Lung (tissue), 12 donors: Measurements from ENCODE around the gene VAMP3. TPM values are rescaled to one million over a fixed set of nuclear protein-coding genes. Genes with fewer than 3 reads are reported as not detected.

Source experiments
- ATAC-seq: fragments of 200-7000 bp; cut with Tn5 transposase; one replicate; pipeline ENCODE4 v1.9.1; 2020; ENCODE audit warnings: moderate number of reproducible peaks; ENCODE audit not compliant: insufficient read depth, low FRiP score
- DNase-seq, 3 donors: peaks; one replicate each; pipeline ENCODE4 v3.0.0-alpha.2; 2013 to 2017
- H3K27ac ChIP-seq, 2 donors: one replicate each; pipeline ENCODE4 v1.5.1; 2013; ENCODE audit warnings: mild to moderate bottlenecking in 2 of 2, moderate library complexity in 2 of 2, control low read depth in 1 of 2, inconsistent platforms in 1 of 2, low read depth in 1 of 2, low read length in 1 of 2
- H3K27me3 ChIP-seq, 3 donors: one replicate each; pipeline ENCODE4 v1.5.1; 2013; ENCODE audit warnings: low read length in 2 of 3; ENCODE audit not compliant: control insufficient read depth in 3 of 3, insufficient read depth in 3 of 3
- H3K36me3 ChIP-seq, 4 donors: one replicate each; pipeline ENCODE4 v1.5.1; 2013; ENCODE audit warnings: low read length in 4 of 4, mild to moderate bottlenecking in 1 of 4, moderate library complexity in 1 of 4; ENCODE audit not compliant: control insufficient read depth in 4 of 4, insufficient read depth in 4 of 4
- H3K4me1 ChIP-seq, 5 donors: one replicate each; pipeline ENCODE4 v1.5.1; 2013; ENCODE audit warnings: low read length in 5 of 5, mild to moderate bottlenecking in 2 of 5, moderate library complexity in 1 of 5; ENCODE audit not compliant: control insufficient read depth in 5 of 5, insufficient read depth in 5 of 5
- H3K4me3 ChIP-seq: one replicate; pipeline ENCODE4 v1.5.1; 2013; ENCODE audit warnings: mild to moderate bottlenecking, control low read depth, moderate library complexity
- H3K9ac ChIP-seq, 2 donors: one replicate each; pipeline ENCODE4 v1.5.1; 2013; ENCODE audit warnings: low read length in 2 of 2, control low read depth in 1 of 2; ENCODE audit not compliant: insufficient read depth in 1 of 2
- H3K9me3 ChIP-seq, 4 donors: one replicate each; pipeline ENCODE4 v1.5.1; 2013; ENCODE audit warnings: low read length in 3 of 4, mild to moderate bottlenecking in 1 of 4, moderate library complexity in 1 of 4; ENCODE audit not compliant: control insufficient read depth in 4 of 4, insufficient read depth in 3 of 4
- WGBS, 2 donors: extraction: QIAGEN DNeasy Blood & Tissue Kit; methylation state at CpG; one replicate each; pipeline ENCODE4 v1.1.7; 2013; 5-methylcytosine and 5-hydroxymethylcytosine counted together
- polyA plus RNA-seq, 2 donors: library from polyadenylated mRNA; stranded (reverse); fragments of 200-250 nt; gene quantifications; one replicate each; pipeline ENCODE4 v1.2.1, GENCODE V29; 2013
- total RNA-seq, 2 donors: library from RNA; depleted of rRNA in 1 of 2; stranded (reverse); fragments of >200 nt in 1 of 2; gene quantifications; one replicate each; pipeline ENCODE4 v1.2.1, GENCODE V29; 2014 to 2021
- TF ChIP-seq, protein P1 (sequence below): IDR thresholded peaks from 2 replicates; pipeline ENCODE4 v1.5.1; 2012; ENCODE audit warnings: mild to moderate bottlenecking; ENCODE audit errors: control extremely low read depth, extremely low read depth
- donor health status: control.
- donor health status: control.
- donor health status: Bipolar disorder and iron deficiency.
- donor health status: healthy.
- donor health status: DM: yes; HTN: yes; CAD: no.

Gene VAMP3
- total and polyA plus RNA-seq, 4 donors: 46.6 to 146 (median 87.0) TPM

DNA sequence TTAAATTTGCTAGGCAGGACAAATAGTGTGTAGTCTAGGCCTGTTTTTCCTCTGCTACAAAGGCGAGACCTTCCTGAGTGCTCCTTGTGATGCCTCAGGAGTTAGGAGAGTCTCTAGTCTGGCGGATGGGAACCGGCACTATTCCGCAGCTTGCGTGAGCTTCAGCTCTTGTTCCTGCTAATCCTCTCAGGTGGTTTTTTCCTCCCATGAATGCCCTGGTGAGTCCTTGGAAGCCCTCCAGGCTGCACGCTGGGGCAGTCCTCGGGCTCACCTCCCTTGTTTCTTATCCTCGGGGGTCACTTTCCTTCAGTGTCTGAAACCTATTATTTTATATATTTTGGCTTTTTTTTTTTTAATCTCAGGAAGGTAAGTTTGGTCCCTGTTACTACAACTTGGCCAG is 53.6 kb downstream of the VAMP3 start:
- 95 to 98% methylated on average over 8 of the region's 8 CpGs for whole genome bisulfite sequencing, 2 donors
- no peak overlapping the region for H3K27ac ChIP-seq
- DNase-seq: no peak
- no peaks in the 10 kb centered on the region for H3K27me3 ChIP-seq
- no peak overlapping the region for H3K9ac ChIP-seq
- H3K36me3 ChIP-seq: peaks cover 0 to 35% (median 25%) of the 10 kb centered on the region in 4 donors
- no peak overlapping the region for H3K4me3 ChIP-seq
- H3K4me1 ChIP-seq: no peaks in the 10 kb centered on the region
- no peak for ATAC-seq
- H3K9me3 ChIP-seq: no peaks in the 10 kb centered on the region
- TF ChIP-seq, protein P1, sequence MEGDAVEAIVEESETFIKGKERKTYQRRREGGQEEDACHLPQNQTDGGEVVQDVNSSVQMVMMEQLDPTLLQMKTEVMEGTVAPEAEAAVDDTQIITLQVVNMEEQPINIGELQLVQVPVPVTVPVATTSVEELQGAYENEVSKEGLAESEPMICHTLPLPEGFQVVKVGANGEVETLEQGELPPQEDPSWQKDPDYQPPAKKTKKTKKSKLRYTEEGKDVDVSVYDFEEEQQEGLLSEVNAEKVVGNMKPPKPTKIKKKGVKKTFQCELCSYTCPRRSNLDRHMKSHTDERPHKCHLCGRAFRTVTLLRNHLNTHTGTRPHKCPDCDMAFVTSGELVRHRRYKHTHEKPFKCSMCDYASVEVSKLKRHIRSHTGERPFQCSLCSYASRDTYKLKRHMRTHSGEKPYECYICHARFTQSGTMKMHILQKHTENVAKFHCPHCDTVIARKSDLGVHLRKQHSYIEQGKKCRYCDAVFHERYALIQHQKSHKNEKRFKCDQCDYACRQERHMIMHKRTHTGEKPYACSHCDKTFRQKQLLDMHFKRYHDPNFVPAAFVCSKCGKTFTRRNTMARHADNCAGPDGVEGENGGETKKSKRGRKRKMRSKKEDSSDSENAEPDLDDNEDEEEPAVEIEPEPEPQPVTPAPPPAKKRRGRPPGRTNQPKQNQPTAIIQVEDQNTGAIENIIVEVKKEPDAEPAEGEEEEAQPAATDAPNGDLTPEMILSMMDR: no peak

DNA sequence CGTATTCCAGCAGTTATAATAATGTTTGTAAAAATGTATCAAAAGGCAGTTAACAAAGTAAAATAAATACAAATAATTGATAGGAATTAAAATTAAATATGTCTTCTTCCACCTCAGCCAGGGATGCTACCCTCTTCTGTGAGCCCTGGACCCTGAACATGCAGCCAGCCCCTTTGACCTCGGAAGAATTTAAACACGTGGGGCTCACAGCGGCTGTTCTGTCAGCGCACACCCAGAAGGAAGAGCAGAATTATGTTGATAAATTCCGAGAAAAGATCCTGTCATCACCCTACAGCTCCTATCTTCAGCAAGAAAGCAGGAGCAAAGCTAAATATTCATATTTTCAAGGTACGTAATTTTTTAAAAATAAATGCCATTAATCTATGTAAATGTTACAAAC is 55.3 kb downstream of the VAMP3 start:
- Histone ChIP-seq H3K36me3 (peaks cover 0 to 33% (median 19%) of the 10 kb centered on the region in 4 donors), H3K4me3 (no peak overlapping the region), H3K27me3 (no peaks in the 10 kb centered on the region), H3K4me1 (no peaks in the 10 kb centered on the region), H3K9ac (no peak overlapping the region), H3K27ac (no peak overlapping the region), H3K9me3 (no peaks in the 10 kb centered on the region)
- TF ChIP-seq, protein P1: no peak
- DNase-seq: no peak
- no peak for ATAC-seq
- WGBS, 2 donors: 80 to 87% methylated on average over 7 of the region's 7 CpGs

DNA sequence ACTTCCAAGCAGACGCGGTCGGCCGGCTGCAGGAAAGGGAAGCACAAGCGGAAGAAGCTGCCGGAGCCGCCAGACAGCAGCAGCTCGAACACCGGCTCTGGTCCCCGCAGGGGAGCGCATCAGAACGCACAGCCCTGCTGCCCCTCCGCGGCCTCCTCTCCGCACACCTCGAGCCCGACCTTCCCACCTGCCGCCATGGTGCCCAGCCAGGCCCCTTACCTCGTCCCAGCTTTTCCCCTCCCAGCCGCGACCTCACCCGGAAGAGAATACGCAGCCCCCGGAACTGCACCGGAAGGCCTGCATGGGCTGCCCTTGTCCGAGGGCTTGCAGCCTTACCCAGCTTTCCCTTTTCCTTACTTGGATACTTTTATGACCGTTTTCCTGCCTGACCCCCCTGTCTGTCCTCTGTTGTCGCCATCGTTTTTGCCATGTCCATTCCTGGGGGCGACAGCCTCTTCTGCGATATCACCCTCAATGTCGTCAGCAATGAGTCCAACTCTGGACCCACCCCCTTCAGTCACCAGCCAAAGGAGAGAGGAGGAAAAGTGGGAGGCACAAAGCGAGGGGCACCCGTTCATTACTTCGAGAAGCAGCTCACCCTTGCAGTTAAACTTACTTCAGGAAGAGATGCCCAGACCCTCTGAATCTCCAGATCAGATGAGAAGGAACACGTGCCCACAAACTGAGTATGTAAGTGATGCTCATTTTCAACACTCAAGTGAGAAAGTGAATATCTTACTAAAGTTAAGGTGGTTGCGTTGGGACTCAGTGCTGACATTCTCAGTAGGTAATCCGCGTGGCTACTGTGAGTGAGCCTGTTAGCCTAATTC is 56.2 kb downstream of the VAMP3 start:
- peaks cover 0 to 30% (median 14%) of the 10 kb centered on the region in 4 donors for H3K36me3 ChIP-seq
- WGBS, 2 donors: 85 to 87% methylated on average over 39 of the region's 39 CpGs

More for the DNA sequence above, 56.2 kb downstream of the VAMP3 start:
- Histone ChIP-seq H3K4me1 (no peaks in the 10 kb centered on the region), H3K27me3 (no peaks in the 10 kb centered on the region), H3K27ac (peak overlapping the region in 1 of 2 donors; percentile 10), H3K9me3 (no peaks in the 10 kb centered on the region), H3K9ac (no peak overlapping the region), H3K4me3 (no peak overlapping the region)
- DNase-seq (peak; percentile 7 to 41 (median 13)), ATAC-seq (no peak)
- TF ChIP-seq, protein P1: no peak

Other genes with a start within 250 kb of the VAMP3 start
- gene PER3, start 13.0 kb downstream of the VAMP3 start, total RNA-seq: 10 to 100 TPM; 11.5 to 21.1 TPM
- gene PER3, start 13.0 kb downstream of the VAMP3 start, polyA plus RNA-seq: 10 to 100 TPM in 1 of 2 donors, 1 to 10 TPM in 1; 3.4 to 11.5 TPM
- under 1 TPM in 1 of 2 donors, not detected in 1; 0.82 TPM for gene UTS2, start 81.8 kb downstream of the VAMP3 start, total RNA-seq
- gene UTS2, start 81.8 kb downstream of the VAMP3 start, polyA plus RNA-seq: 1 to 10 TPM in 1 of 2 donors, not detected in 1; 1.8 TPM
- gene TNFRSF9, start 169.5 kb downstream of the VAMP3 start, total RNA-seq: under 1 TPM; 0.64 to 0.65 TPM
- 1 to 10 TPM in 1 of 2 donors, under 1 TPM in 1; 0.45 to 2.0 TPM for gene TNFRSF9, start 169.5 kb downstream of the VAMP3 start, polyA plus RNA-seq
- gene PARK7, start 190.4 kb downstream of the VAMP3 start, total RNA-seq: 100 to 1,000 TPM; 140 to 247 TPM
- 100 to 1,000 TPM; 287 to 392 TPM for gene PARK7, start 190.4 kb downstream of the VAMP3 start, polyA plus RNA-seq